ENCODE data around the gene MTOR. TPM values are rescaled to one million over a fixed set of nuclear protein-coding genes. Genes with fewer than 3 reads are reported as not detected.
"Not testable (repeated sequence)": the region's sequence is repeated elsewhere in the genome, so short reads cannot be mapped to it uniquely, and the experiment has no call there.

MTOR gene
- total RNA-seq, 1 donor from 2014 or later: 34.9 TPM

GRCh38 chr1:11080931-11081330 is 181.4 kb downstream of the MTOR start:
- Histone ChIP-seq H3K27ac (replicated peaks) (no peak overlapping the region), H3K36me3 (peaks cover 77% of the 10 kb centered on the region), H3K4me3 (no peak overlapping the region), H3K27me3 (ENCODE audit: low read depth) (no peaks in the 10 kb centered on the region), H3K4me1 (no peaks in the 10 kb centered on the region), H3K9me3 (replicated peaks) (no peaks in the 10 kb centered on the region)
- intact Hi-C loops (cut with micrococcal nuclease): no loop called here
- TF ChIP-seq CTCF (IDR thresholded peaks at IDR 0.05; ENCODE audit: borderline replicate concordance): no peak
- DNase-seq: no peak

GRCh38 chr1:11078631-11079030 is 183.7 kb downstream of the MTOR start:
- Histone ChIP-seq H3K27ac (replicated peaks) (no peak overlapping the region), H3K9me3 (replicated peaks) (no peaks in the 10 kb centered on the region), H3K4me1 (no peaks in the 10 kb centered on the region), H3K36me3 (peaks cover 93% of the 10 kb centered on the region), H3K27me3 (ENCODE audit: low read depth) (no peaks in the 10 kb centered on the region), H3K4me3 (no peak overlapping the region)
- no peak for DNase-seq
- TF ChIP-seq CTCF (IDR thresholded peaks at IDR 0.05; ENCODE audit: borderline replicate concordance): no peak
- intact Hi-C loops (cut with micrococcal nuclease): no loop called here

- H3K27ac ChIP-seq (replicated peaks); intact Hi-C loops (cut with micrococcal nuclease); DNase-seq; H3K9me3 ChIP-seq (replicated peaks); H3K27me3 ChIP-seq (ENCODE audit: low read depth); H3K4me3 ChIP-seq; H3K4me1 ChIP-seq: not testable (repeated sequence)
- peaks cover 98% of the 10 kb centered on the region for H3K36me3 ChIP-seq
Observed at GRCh38 chr1:11073398-11073797, 189.0 kb downstream of the MTOR start.

GRCh38 chr1:11072216-11072917 is 190.0 kb downstream of the MTOR start:
- Histone ChIP-seq H3K4me1 (no peaks in the 10 kb centered on the region), H3K27me3 (ENCODE audit: low read depth) (no peaks in the 10 kb centered on the region), H3K4me3 (no peak overlapping the region), H3K27ac (replicated peaks) (no peak overlapping the region), H3K9me3 (replicated peaks) (no peaks in the 10 kb centered on the region), H3K36me3 (peaks cover 100% of the 10 kb centered on the region)
- DNase-seq: no peak
- intact Hi-C loops (cut with micrococcal nuclease): no loop called here
- TF ChIP-seq CTCF (IDR thresholded peaks at IDR 0.05; ENCODE audit: borderline replicate concordance): no peak

- no peaks in the 10 kb centered on the region for H3K4me1 ChIP-seq
- no peaks in the 10 kb centered on the region for H3K9me3 ChIP-seq (replicated peaks)
- no peaks in the 10 kb centered on the region for H3K27me3 ChIP-seq (ENCODE audit: low read depth)
- intact Hi-C loops (cut with micrococcal nuclease): no loop called here
- H3K4me3 ChIP-seq: no peak overlapping the region
- no peak overlapping the region for H3K27ac ChIP-seq (replicated peaks)
- no peak for DNase-seq
- H3K36me3 ChIP-seq: peaks cover 98% of the 10 kb centered on the region
- TF ChIP-seq CTCF (IDR thresholded peaks at IDR 0.05; ENCODE audit: borderline replicate concordance): no peak
Observed at GRCh38 chr1:11071463-11072215, 190.7 kb downstream of the MTOR start.

- H3K9me3 ChIP-seq (replicated peaks): no peaks in the 10 kb centered on the region
- H3K27me3 ChIP-seq (ENCODE audit: low read depth): no peaks in the 10 kb centered on the region
- H3K4me3 ChIP-seq: no peak overlapping the region
- peaks cover 97% of the 10 kb centered on the region for H3K36me3 ChIP-seq
- no peak overlapping the region for H3K27ac ChIP-seq (replicated peaks)
- no peak for TF ChIP-seq CTCF (IDR thresholded peaks at IDR 0.05; ENCODE audit: borderline replicate concordance)
- no peak for DNase-seq
- H3K4me1 ChIP-seq: no peaks in the 10 kb centered on the region
- intact Hi-C loops (cut with micrococcal nuclease): no loop called here
Observed at GRCh38 chr1:11070876-11071275, 191.5 kb downstream of the MTOR start.
